GM21447 (cell line): ENCODE results near the gene BAIAP2.
"Not testable (repeated sequence)": the region's sequence is repeated elsewhere in the genome, so short reads cannot be mapped to it uniquely, and the experiment has no call there.

Experiments used
- ATAC-seq: cut with Tn5 transposase; IDR thresholded peaks from one replicate; pipeline ENCODE4 v1.9.1; 2021; ENCODE audit not compliant: unreplicated experiment

BAIAP2 gene

DNA sequence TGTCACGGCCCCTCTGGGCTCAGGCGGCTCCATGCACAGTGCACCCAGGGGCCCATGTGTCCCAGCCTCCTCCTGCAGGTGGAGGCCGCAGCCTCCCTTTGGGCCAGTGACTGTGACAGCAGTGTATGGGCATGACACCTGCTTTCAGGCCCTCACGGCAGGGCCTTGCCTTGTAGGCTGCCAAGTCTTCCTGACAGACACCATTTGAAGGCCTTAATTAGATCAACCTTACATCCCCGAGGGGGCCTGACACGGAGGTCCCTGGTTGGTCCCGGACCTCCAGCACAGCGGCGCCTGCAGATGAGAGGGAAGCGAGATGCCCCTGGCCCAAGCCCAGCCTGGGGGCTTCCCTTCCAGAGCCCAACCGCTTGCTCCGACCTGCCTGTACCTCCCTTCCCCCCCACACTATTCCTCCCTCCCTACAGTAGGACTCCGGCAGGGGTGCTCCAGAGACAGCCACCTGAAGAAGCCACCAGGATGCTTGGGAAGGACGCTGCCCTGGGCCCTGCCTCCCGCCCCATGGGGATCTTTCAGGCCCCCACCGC is 31.9 kb downstream of the BAIAP2 start:
- ATAC-seq, result no peak

DNA sequence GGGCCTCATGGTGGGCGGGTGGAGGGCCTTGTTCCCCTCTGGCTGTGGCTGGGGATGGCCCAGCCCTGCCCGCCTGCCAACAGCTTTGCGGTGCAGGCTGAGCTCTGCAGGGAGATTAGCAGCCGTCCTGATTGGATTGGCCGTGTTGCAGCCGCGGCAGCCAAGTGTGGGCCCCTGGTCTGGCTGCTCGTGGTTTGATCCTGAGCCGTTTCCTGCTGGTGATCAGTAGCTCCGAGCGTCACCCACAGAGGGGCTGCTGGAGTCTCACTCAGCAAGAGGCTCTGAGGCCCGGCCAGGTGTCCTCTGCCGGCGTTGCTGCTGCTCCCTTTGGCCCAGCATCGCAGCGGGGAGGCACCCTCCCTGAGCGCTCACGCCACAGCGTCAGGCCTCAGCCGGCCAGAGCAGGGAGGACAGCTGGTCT is 32.5 kb downstream of the BAIAP2 start:
- no peak for ATAC-seq

DNA sequence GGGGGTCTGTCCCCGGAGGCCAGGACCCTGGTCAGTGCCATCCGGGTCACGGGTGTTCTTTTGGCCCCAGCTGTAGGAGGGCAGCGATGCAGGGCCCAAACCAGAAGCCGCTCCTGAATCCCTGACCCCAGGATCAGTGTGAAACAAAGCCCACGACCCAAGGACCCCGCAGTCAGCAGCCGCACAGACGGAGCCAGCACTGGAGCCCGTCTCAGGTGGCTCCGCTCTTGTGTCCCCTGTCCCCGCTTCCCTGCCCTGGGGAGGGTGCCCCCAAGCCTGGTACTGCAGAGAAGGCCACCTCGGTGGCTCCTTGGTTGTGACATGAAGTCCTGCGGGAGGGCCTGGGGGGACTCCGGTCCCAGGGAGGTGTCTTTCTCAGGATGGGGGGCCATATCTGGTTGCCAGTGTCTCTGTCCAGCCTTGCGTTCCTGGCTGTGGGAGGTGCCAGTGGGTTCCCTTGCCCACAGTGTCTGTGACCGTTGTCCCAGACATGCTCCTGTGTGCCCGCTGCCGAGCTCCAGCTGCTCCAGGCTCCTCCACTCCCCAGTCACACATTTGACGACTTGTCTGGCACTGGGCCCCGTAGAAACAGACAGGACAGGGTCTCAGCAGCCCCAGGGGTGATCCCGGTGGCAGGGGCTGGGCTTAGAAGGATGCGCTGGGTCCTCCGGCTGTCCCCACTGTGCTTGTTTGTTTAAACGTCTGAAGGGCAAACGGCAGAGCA is 33.6 kb downstream of the BAIAP2 start:
- ATAC-seq, result no peak

DNA sequence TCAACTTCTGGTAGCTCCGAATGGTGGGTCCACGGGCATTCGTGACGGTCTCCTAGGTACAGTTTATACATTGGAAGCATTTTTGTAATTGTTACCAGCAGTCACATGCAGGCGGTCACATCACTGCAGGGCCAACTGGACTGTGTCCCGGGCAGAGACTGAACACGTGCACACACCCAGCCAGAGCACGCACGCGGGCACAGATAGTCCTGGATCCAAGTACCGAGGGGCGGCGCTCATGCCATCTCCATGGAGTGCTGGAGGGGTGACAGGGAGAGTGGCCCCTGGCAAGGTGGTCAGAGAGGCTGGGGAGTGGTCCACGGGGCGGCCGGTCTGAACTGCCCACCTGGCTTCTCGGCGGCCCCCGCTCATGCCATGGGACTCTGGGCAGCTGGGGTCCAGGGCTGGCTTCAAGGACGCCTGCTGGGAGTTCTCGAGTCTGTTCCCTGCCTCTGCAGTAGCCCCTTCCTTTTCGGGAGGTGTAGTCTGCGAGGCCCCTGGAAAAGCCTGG is 34.2 kb downstream of the BAIAP2 start:
- no peak for ATAC-seq

DNA sequence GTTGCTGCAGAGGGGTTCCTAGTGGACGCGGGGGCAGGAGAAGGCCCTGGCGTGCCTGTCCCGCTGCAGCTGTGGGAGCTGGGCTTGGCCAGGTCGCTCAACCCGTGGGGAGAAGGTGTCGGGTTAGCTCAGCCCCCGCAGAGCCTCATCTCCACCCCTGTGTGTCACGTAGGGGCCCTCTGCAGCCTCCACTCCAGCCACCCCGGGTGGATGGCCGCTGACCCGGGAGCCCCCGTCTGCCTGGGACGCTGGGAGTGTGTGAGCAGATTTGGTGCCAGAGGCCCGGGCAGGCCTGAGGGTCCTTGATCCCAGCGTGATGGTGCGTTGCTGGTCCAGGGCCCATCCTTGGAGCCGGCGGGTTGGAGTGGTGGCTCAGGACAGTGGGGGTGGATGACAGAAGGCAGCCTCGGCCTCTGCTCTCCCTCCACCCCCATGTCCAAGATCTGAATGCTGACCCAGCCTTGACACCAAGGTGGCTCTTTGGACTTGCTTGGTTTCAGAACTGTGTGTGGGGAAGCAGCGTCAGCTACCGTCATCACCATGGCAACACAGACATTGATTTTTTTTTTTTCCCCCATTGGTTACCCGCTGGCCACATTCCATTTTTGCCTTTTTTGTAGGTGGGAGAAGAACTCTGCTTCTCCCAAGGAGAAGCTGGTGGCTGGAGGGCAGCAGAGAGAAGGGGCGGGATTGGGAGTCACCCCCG is 35.7 kb downstream of the BAIAP2 start:
- no peak for ATAC-seq

DNA sequence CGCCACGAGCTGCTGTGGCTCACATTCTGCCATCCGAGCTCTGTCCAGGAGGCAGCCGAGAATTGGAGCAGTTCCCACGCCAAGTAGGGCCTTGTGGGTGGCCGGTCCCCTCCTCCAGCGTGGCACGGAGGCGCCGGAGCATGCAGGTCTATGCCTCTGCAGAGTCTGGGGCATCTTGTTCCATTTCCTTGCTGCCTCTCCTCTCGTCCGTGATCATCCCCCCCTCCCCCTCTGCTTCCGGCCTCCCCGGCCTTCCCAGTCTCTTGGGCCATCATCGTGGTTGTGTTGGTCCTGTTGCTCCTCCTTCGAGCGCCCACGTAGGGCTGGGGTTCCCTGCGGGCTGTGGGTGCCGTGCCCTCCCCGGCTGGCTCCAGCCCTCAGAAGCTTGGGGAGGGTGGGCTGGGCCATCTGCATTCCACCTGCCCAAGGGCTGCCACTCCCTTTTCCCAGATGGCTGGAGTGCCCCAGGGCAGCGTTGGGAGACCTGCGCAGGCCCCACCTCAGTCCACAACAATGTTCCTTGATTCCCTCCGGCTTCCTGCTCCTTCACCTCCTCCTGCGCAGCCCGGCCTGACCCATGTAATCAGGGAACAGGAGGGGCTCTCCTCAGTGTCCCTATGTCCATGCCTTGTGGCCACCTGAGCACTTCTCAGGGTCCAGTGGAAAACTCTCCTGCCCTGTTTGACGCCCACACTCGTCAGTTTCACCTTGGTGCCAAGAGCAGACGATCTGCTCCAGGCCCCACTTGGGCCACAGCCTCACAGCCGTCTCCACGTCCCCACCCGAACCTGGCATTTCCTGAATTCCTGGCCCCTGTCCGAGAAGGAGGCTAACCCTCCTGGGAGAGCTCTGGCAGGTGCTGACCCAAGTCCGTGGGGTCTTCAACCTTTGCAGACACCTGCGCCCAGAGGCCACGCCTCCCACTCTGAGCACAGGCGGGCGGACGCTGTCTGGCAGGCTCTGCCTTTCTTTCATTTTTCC is 37.1 kb downstream of the BAIAP2 start:
- ATAC-seq, result no peak

DNA sequence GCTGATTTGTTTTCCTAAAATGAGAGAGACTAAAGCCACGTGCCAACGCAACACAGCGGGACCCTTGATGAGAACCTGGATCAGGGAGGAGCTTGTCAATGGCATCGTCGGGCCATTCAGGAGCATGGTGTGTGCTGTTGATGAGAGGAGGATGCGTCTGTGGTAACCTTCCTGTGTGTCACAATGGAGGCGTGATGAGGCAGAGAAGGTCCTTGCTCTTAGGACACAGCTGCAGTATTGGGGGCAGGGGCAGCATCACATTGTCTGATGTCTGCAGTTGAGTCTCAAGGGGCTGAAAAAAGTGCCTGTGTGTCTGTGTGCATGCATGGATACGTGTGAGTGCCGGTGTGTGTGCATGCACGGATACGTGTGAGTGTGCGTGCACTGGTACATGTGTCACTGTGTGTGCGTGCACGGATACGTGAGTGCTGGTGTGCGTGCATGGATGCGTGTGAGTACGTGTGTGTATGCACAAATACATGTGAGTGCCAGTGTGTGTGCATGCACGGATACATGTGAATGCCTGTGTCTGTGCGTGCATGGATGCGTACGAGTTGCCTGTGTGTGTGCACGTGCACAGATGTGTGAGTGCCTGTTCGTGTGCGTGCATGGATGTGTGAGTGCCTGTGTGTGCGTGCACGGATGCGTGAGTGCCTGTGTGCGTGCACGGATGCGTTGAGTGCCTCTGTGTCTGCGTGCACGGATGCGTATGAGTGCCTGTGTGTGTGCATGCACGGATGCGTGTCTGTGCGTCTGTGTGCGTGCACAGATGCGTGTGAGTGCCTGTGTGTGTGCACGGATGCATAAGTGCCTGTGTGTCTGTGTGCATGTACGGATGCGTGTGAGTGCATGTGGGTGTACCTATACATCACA is 39.3 kb downstream of the BAIAP2 start:
- ATAC-seq, result no peak

DNA sequence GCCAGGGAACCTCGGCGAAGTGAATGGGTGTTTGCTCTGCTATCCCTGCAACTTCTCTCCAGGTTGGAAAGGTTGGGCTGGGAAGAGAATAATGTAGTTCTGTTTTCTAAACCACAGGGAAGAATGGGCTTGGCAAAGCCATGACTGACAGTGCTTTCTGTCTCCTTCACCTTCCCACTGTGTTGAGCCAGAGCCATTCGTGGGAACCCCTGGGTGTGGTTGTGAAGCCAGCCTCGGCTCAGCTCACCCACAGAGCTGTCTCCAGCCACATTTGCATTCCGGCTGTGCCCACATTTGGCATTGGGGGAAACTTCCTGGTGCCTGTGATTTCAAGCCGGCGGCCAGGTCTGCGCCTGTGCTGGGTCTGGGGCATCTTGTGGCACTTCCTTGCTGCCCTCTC is 39.9 kb downstream of the BAIAP2 start:
- no peak for ATAC-seq

DNA sequence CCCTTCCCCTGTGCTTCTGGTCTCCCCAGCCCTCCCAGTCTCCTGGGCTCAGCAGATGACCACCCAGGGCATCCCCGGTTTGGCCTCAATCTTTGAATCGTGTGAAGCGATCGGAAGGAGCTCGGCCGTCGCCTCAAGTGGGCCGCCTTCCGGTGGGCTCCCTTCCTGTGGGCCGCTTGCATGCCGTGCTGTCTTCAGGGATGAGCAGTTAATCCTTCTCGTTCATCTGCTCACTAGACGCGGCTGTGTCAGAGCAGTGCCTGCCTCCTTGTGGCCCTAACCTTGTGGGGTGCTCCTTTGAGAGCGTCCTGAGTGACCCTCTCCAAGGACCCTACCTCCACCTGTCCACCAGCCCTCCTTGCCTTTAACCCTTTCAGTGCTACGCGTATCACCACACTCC is 40.4 kb downstream of the BAIAP2 start:
- ATAC-seq, result no peak

DNA sequence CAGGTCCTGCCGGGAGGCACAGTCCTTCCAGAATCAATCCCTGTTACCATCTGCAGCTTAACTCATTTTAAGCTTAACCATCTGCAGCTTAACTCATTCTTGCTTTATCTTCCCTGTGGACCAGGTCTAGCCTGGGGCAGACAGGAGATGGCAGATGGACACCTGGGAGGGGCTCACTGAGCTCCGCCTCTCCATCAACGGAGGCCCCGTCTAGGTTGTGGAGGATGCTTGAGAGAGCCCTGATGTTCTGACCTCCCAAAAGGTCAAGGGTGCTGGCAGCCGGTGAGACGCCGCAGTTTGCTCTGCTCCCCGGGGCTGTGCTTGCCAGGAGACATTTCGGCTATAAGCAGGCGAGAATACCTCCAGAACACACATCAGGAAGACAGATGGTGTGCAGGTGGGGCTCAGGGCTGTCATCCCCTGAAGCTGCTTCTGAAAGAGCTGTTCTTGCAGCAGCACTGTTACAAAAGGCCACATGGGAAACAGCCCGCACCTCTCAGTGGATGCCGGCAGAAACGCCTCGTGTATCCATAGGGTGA is 41.3 kb downstream of the BAIAP2 start:
- no peak for ATAC-seq

DNA sequence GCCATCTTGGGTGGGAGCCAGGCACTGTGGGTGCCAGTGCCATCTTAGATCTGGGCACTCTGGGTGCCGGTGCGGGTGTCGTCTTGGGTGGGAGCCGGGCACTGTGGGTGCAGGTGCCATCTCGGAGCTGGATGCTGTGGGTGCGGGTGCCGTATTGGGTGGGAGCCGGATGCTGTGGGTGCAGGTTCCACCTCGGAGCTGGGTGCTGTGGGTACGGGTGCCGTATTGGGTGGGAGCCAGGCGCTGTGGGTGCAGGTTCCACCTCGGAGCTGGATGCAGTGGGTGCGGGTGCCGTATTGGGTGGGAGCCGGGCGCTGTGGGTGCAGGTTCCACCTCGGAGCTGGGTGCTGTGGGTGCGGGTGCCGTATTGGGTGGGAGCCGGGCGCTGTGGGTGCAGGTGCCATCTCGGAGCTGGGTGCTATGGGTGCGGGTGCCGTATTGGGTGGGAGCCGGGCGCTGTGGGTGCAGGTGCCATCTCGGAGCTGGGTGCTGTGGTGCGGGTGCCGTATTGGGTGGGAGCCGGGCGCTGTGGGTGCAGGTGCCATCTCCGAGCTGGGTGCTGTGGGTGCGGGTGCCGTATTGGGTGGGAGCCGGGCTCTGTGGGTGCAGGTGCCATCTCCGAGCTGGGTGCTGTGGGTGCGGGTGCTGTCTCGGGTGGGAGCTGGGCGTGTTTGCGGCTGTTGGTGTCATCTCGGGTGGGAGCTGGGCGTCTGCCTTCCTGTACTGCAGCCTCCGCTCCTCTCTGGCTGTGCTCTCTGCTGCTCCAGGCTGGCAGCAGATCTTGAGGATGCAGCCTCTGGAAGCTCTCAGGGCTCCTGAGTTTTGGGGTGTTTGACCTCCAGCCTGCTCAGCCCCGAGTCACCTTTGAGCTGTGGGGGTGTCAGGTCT is 43.3 kb downstream of the BAIAP2 start:
- not testable (repeated sequence) for ATAC-seq

DNA sequence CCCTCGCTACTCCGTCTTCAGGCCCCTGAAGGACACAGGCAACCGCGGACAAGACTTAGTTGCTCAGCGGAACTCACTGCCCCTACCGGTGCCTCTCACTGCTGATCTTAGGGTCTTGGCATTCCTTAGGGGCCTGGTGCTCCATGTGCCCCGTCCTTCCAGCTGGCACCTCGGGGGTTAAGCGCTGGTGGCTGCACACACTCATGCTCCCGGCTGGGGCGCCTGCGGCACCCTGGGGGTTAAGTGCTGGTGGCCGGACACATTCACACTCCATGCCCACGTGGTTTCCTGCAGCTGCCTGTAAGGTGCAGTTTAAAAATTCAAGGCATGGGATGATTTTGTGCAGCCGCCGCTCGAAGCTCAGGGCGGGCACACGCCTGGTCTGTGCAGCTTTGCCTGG is 45.1 kb downstream of the BAIAP2 start:
- no peak for ATAC-seq

DNA sequence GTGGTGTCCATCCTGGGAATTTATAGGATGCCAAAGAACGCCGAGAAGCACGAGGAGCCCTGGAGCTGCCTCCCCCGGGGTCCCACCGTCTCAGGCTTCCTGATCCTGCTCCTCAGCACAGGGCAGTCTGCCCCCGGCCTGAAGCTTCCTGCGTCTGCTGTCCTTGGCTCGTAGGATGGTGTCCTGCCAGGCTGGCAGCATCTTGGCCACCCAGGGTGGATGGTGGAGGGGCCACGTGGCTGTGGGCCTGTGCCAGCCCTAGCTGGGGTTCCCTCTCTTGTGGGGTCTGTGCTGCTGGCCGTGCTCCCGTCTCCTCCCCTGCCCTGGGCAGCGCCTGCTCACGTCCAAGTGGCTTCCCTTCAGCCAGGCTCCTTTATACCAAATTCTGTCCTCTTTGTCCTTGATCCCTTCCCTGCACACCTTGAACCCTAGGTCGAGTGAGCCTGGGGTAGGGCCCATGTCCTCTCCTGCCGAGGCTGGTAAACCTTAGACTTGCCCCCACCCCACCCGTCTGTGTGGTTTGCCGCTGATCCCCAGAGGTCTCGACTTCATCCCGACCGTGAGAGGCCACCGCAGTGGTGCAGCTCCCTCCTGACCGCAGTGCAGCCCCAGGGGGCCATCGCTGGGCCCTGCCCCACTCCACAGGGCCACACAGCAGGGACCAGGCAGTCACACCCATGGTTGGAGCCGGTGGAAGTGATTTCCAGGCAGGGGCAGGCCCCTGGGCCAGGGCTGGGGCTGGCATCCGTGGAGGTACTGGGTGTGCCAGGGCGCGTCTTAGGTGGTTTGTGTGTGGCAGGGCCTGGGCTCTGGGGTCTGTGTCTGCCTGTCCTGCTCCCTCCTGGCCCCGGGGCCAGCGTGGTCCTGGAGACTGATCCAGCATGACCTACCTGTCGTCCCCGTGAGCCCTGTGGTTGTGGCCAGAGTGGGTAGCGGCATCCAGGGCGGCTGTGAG is 46.5 kb downstream of the BAIAP2 start:
- ATAC-seq, result no peak

DNA sequence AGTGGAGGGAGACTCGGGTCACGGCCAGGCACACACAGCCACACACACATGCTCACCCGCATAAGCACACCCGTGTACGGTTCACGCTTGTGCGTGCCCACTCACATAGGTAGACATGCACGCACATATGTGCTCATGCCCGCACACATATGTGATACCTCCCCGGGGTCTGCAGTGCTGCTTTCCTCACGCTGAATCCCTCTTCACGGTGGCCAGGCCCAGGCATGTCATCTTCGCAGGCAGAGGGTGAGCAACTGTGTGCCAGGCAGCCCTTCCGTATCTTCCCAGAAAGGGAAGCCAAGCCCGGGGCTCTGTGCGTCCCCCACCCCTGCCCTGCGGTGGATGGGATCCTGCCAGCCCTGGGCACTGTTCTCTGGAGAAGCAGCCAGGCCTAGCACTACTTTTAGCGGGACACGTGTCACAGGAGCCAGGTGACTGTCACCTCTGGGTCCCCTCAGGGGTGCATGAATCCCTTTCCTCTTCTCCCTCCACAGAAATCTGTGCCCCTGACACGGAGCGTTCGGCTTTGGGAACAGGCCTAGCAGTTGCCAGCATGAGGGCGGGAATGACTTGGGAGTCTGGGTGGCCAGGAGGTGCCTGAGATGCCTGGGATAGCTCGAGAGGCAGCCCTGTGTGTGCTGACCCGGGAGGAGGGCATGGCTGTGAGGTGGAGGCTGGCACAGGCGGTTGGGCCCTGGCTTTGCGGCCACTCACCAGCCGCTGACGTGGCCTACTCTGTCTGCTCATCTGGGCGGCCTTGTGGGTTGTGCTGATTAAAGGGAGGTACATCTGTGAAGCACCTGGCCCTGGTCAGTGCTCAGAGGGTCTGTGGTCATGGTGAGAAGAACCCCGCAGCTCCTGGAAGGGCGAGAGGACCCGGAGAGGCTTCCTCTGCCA is 47.5 kb downstream of the BAIAP2 start:
- ATAC-seq, result no peak

DNA sequence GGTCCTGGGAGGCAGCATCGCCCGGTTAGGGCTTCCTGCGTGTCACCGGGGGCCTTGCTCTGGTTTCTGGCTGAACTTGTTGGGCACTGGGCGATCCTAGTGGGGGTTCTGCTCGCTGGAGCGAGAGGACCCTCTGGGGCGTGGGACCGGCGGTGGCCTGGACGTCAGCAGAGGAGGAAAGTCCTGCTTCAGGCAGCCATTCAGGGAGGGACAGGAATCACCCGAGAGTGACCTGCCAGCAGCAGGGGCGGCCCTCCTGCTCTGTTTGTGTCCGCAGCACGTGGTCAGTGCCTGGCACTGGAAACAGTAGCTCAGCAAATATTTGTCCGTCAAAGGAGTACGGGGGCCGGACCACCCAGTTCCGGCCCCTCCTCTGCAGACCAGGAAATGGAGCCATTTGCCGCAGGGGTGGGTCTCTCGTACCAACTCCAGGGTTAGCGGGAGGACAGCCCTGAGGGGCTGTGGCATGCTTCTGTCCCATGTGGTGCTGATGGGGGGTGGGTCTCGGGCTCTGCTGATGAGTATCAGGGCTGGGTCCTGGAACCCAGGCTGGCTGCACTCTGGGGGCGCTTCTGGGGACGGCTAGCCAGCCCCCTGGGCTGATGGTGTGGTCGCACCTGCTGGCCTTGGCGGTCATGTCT is 48.3 kb downstream of the BAIAP2 start:
- no peak for ATAC-seq
